ENCODE measurements around the gene PCBP3. TPM values are rescaled to one million over a fixed set of nuclear protein-coding genes. Genes with fewer than 3 reads are reported as not detected.
A peak's percentile ranks its signal among the peaks of the same experiment; 100 is the strongest.

The PCBP3 gene
- total and polyA plus RNA-seq, 2 of the 13 experiments (the other 11 are each of a cell fraction or from before 2014, with no cell fraction given) = not detected

DNA sequence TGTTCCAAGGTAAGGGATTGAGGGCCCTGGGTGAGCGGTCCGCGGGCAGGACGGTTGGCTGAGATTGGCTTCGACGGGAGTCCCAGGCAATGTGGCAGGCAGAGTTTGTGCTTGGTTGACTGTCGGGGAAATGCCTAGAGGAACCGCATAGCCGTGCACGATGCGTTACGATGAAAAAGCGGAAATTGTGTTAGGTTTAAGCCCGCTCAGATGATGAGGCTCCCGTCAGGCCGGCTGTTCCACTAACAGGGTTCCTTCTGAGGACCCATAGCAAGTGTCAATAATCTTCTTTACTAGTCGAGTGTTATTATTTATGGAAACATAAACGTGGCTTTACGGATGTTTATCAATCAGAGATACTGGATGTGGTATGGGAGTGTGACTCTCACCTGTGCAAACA lies 220.2 kb downstream of the PCBP3 start:
- ChIA-PET CTCF (ENCODE audit: low intra/inter-chr PET ratio, low total read pairs) (no interaction called here), POLR2A (no interaction called here)
- no peaks in the 10 kb centered on the region for H3K79me2 ChIP-seq (ENCODE audit: insufficient read depth, low read length)
- intact Hi-C loops (cut with micrococcal nuclease; ENCODE audit: unreplicated experiment) = no loop called here
- DNase-seq (ENCODE audit: low spot score) (no peak), ATAC-seq (no peak), FAIRE-seq (no peak)
- H3K4me3 ChIP-seq (replicated peaks in 1 of 3; ENCODE audit: insufficient read depth in 1 of 3, low read depth in 2 of 3, low read length in 3 of 3) = no peak overlapping the region
- H4K20me1 ChIP-seq (ENCODE audit: insufficient read depth, low read length) = no peaks in the 10 kb centered on the region
- H3K9me3 ChIP-seq (ENCODE audit: low read length) = no peaks in the 10 kb centered on the region
- H3K9ac ChIP-seq (ENCODE audit: insufficient read depth, low read depth, low read length) = no peak overlapping the region
- BruUV-seq (replicated peaks) = no TSS peak
- H3K36me3 ChIP-seq (replicated peaks in 1 of 2; ENCODE audit: control insufficient read depth in 1 of 2, insufficient read depth in 2 of 2, low read length in 2 of 2) = no peaks in the 10 kb centered on the region
- H3K4me1 ChIP-seq (ENCODE audit: insufficient read depth, low read length) = peaks cover 9% of the 10 kb centered on the region; the same call in 1 of the 2 replicates
- H3K27ac ChIP-seq (ENCODE audit: extremely low read length, insufficient read depth, low read length) = no peak overlapping the region
- TF ChIP-seq BCLAF1 (IDR thresholded peaks at IDR 0.05) = no peak
- peak; percentile 66; the same call in 1 of the 2 replicates for TF ChIP-seq EZH2 (conservative IDR thresholded peaks at IDR 0.05; ENCODE audit: low read depth, low read length)
- peaks cover 13 to 80% of the 10 kb centered on the region in 2 experiments for H3K27me3 ChIP-seq (ENCODE audit: control insufficient read depth in 1 of 2, insufficient read depth in 2 of 2, low read length in 2 of 2)
- no peak overlapping the region for H2AFZ ChIP-seq (ENCODE audit: low read length)
- WGBS (ENCODE audit: low lambda C conversion rate) = 56% methylated on average over 15 of the region's 19 CpGs
- no peak overlapping the region for H3K4me2 ChIP-seq (ENCODE audit: low read depth, low read length)
- in situ Hi-C loops (cut with HindIII; ENCODE audit: extremely low pct_ligation_motif_present, low pct_unique_long_range_greater_than_20kb) = no loop called here

DNA sequence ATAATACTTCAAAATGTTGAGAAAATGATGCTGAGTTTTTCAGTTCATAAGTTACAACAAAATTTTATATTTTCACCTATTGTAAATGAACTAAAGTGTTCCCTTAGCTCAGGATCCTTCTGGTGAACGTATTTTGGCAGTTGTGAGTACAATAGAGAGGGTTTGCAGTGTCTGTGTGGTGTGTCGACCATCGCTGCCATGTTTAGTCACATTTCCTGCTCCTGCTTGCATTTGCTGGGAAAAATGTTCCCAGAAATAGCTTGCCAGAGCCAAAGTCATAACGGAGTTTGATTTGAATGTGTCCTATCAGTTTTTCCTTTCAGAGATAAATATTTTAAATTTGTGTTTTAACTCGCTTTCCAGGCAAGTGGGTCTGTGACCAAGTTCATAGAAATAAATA lies 220.9 kb downstream of the PCBP3 start:
- ATAC-seq = no peak
- H4K20me1 ChIP-seq (ENCODE audit: insufficient read depth, low read length) = no peaks in the 10 kb centered on the region
- no peak overlapping the region for H3K9ac ChIP-seq (ENCODE audit: insufficient read depth, low read depth, low read length)
- in situ Hi-C loops (cut with HindIII; ENCODE audit: extremely low pct_ligation_motif_present, low pct_unique_long_range_greater_than_20kb) (no loop called here), intact Hi-C loops (cut with micrococcal nuclease; ENCODE audit: unreplicated experiment) (no loop called here)
- H2AFZ ChIP-seq (ENCODE audit: low read length) = no peak overlapping the region
- H3K4me2 ChIP-seq (ENCODE audit: low read depth, low read length) = no peak overlapping the region
- no peaks in the 10 kb centered on the region for H3K9me3 ChIP-seq (ENCODE audit: low read length)
- ChIA-PET CTCF (ENCODE audit: low intra/inter-chr PET ratio, low total read pairs) (no interaction called here), POLR2A (no interaction called here)
- H3K27ac ChIP-seq (ENCODE audit: extremely low read length, insufficient read depth, low read length) = no peak overlapping the region
- peaks cover 13 to 84% of the 10 kb centered on the region in 2 experiments for H3K27me3 ChIP-seq (ENCODE audit: control insufficient read depth in 1 of 2, insufficient read depth in 2 of 2, low read length in 2 of 2)
- no peaks in the 10 kb centered on the region for H3K36me3 ChIP-seq (replicated peaks in 1 of 2; ENCODE audit: control insufficient read depth in 1 of 2, insufficient read depth in 2 of 2, low read length in 2 of 2)
- no peak for TF ChIP-seq ETV6 (CRISPR knock-in tag; conservative IDR thresholded peaks at IDR 0.05)
- H3K79me2 ChIP-seq (ENCODE audit: insufficient read depth, low read length) = no peaks in the 10 kb centered on the region
- peaks cover 2% of the 10 kb centered on the region; the same call in 1 of the 2 replicates for H3K4me1 ChIP-seq (ENCODE audit: insufficient read depth, low read length)
- 10% methylated on average over 5 of the region's 5 CpGs for WGBS (ENCODE audit: low lambda C conversion rate)
- no TSS peak for BruUV-seq (replicated peaks)
- FAIRE-seq = no peak
- no peak overlapping the region for H3K4me3 ChIP-seq (replicated peaks in 1 of 3; ENCODE audit: insufficient read depth in 1 of 3, low read depth in 2 of 3, low read length in 3 of 3)
- no peak for DNase-seq (ENCODE audit: low spot score)

Measured in HepG2 (cell line).